ENCODE results near the gene MCHR1. TPM values are rescaled to one million over a fixed set of nuclear protein-coding genes. Genes with fewer than 3 reads are reported as not detected.

The MCHR1 gene
- total and polyA plus RNA-seq, 9 of the 15 experiments (the other 6 are each of a cell fraction or from before 2014, with no cell fraction given), result 0.03 to 0.50 TPM; not detected in 7

DNA sequence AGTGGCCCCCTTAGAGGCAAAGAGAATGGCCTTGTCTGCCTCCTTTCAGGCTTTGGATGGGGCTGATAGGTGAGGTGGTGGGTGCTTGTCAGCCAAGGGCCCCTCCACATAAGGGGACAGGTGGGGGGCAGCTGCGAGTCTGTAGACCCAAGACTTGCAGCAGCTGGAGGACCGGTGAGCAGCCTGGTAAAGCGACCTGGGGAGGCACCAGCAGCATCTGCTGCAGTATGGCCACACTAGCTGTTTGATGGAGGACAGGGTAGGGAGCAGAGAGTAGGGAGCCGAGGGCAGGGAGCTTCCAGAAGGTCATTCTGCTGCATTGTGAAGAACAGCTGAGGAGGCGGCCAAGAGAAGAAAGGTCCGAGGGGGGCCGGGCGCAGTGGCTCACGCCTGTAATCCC is 25.9 kb upstream of the MCHR1 start:
- no peaks in the 10 kb centered on the region for H3K27me3 ChIP-seq (ENCODE audit: control insufficient read depth in 2 of 2, insufficient read depth in 2 of 2, low read length in 2 of 2)
- DNase-seq (ENCODE audit: extremely low read depth in 1 of 4, low spot score in 3 of 4) (no peak), FAIRE-seq (no peak), ATAC-seq (no peak)
- no peak overlapping the region for H3K4me3 ChIP-seq
- no peak overlapping the region for H3K4me2 ChIP-seq (ENCODE audit: insufficient read depth, low read length)
- no peak overlapping the region for H2AFZ ChIP-seq (ENCODE audit: low read depth, low read length)
- peaks cover 18 to 36% of the 10 kb centered on the region in 2 experiments for H3K4me1 ChIP-seq (replicated peaks in 1 of 2; ENCODE audit: control insufficient read depth in 2 of 2, insufficient read depth in 2 of 2, low read length in 2 of 2)
- CTCF ChIA-PET (ENCODE audit: low intra/inter-chr PET ratio), result no interaction called here
- peaks cover 8% of the 10 kb centered on the region; the same call in 2 of the 3 replicates for H3K79me2 ChIP-seq (ENCODE audit: control insufficient read depth, insufficient read depth, low read length)
- in situ Hi-C loops (cut with MboI), result loop anchor here (10.0 kb wide), 1 partner anchor 241 kb away; no protein-coding TSS in a partner anchor
- WGBS (ENCODE audit: insufficient coverage, low coverage, missing lambda C conversion rate), result 100% methylated on average over 3 of the region's 9 CpGs
- H3K9me3 ChIP-seq (replicated peaks; ENCODE audit: control insufficient read depth, insufficient read depth, low read depth, low read length), result no peaks in the 10 kb centered on the region
- no peak overlapping the region; the same call in 2 of the 3 replicates for H3K27ac ChIP-seq (ENCODE audit: extremely low read depth, low read depth, low read length)
- no peak for TF ChIP-seq BCOR (IDR thresholded peaks at IDR 0.05)
- TF ChIP-seq AFF1 (IDR thresholded peaks at IDR 0.05; ENCODE audit: low read depth in 1 of 2, partially characterized antibody in 2 of 2), result no peak
- no peak overlapping the region for H3K9ac ChIP-seq (ENCODE audit: insufficient read depth in 1 of 2, low read depth in 2 of 2, low read length in 2 of 2)
- POLR2A ChIA-PET, result interaction anchor here (1.1 kb wide), 1 partner anchor 231 kb away, joined by 3 read pairs; no protein-coding TSS in a partner anchor
- no peaks in the 10 kb centered on the region for H3K9me1 ChIP-seq (ENCODE audit: control insufficient read depth, insufficient read depth, low read length)
- H3K36me3 ChIP-seq (ENCODE audit: control insufficient read depth, insufficient read depth, low read length), result no peaks in the 10 kb centered on the region
- H4K20me1 ChIP-seq (replicated peaks; ENCODE audit: control insufficient read depth, insufficient read depth, low read length), result no peaks in the 10 kb centered on the region
- BruUV-seq (replicated peaks), result no TSS peak
- intact Hi-C loops (cut with micrococcal nuclease), result loop anchor here (10.0 kb wide), 1 partner anchor 241 kb away; no protein-coding TSS in a partner anchor

Measured in K562 (cell line).